Stimulated activated CD4-positive, alpha-beta T cell treated with anti-CD3 and anti-CD28 coated beads, TNF-alpha, amount 100 ng/mL, for 48 hours (primary cell): Measurements from ENCODE around the gene MYO9B.

Experiments used
- DNase-seq, 3 donors: peaks; one replicate each; pipeline ENCODE4 v3.0.0-alpha.2; 2020; ENCODE audit warnings: low read depth in 3 of 3

Gene MYO9B

DNA sequence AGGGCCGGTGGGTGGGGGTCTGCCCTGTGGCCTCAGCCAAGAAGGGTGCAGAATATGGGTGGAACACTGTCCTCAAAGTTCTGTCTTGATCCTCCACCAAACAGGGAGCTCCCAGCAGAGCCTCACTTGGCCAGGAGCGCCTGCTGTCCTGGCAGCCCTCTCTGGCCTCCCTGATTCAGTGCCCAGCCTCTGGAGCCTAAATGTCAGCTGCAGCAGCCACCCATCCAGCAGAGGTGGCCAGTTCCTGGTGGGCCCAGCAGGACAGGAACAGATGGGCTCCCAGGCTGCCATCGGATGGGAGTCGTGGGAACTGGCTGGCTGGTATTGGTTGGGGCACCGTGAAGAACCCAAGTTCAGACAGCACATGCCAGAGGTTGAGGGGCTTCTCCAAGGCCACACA lies 137.8 kb downstream of the MYO9B start:
- DNase-seq, result no peak

GRCh38 chr19:17214508-17215126 lies 139.0 kb downstream of the MYO9B start:
- no peak for DNase-seq

DNA sequence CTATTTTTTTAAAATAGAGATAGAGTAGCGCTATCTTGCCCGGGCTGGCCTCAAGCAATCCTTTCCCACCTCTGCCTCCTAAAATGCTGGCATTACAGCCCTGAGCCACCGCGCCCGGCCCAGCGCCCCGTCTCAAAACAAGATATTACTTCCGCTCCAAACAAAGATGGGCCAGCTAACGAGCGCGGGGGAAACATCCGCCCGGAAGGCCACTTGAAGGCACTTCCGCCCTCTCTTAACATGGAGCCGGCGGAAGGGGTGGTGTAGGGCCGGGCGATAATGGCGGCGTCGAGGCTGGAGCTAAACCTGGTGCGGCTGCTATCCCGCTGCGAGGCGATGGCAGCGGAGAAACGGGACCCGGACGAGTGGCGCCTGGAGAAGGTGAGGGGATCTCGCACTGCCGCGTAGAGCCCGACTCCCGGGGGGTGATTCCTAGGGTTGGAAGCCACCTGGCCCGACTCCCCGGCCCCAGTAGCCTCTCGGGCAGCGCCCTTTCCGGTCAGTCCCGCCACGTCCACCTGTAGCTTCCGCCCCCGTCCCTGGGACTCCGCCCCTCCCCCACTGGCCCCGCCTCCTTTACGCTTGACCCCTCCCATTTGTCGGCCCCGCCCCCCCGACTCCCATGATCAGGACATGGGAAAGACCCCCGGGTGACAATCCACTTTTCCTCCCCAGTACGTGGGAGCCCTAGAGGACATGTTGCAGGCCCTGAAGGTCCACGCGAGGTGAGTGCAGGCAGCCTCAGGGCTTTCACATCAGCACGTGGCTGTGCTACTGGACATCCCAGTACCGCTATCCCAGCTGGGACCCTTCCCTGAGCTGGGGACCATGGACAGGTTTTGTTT lies 139.8 kb downstream of the MYO9B start, which contains the start of gene USE1:
Gene USE1, plus strand, starts transcription at position 231 of the 845 bp plus-strand sequence. Its CDS starts 49 bp downstream, at position 280.
- peak; percentile 68 to 84 (median 82) for DNase-seq

DNA sequence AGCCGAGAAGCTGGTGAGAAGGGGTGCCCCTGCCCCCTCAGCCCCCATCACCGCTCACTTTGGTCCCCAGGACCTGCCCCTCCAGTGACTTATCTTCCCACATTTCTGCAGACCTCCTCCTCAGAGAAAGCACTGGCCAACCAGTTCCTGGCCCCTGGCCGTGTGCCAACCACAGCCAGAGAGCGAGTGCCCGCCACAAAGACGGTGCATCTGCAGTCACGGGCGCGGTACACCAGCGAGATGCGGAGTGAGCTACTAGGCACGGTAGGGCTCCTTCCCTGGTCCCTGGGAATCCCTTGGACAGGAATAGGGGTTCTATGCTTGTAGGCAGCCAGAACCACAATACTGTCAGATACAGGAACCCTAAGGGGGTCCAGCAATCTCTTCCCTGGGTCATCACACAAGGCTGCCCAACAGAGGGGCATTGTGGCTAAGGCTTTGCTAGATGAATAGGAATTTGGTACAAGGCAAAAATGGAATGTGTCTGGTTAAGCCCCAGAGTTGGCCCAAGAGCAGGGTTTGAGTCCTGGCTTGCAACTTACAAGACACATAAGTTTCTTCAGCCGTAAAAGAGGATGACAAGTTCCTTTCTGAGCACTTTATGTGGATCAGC lies 140.6 kb downstream of the MYO9B start:
- DNase-seq, result no peak

GRCh38 chr19:17219286-17219685 lies 143.7 kb downstream of the MYO9B start:
- no peak for DNase-seq

DNA sequence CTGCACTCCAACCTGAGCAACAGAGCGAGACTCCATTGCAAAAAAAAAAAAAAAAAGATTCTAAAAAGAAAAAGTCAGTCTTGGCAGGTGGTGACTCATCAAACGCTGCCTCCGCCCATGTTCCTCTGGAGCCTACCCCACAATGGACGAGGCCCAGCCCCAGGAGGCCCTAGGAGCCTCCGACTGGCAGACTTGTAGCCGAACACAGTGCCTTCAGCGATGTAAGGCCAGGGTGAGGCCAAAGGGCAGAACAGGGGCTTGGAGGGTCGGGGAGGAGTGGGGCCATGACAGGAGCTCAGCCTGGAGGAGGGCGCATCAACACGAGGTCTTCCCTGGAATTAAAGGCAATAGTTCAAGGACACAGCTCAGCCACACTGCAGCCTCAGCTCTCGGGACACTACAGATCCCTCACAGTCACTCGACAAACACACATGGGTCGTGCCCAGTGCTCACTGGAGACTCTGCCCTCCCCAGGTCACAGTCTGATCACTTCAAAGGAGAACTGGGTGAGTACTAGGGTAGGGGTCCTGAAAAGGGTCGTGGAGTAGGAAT lies 144.7 kb downstream of the MYO9B start:
- DNase-seq, result no peak

DNA sequence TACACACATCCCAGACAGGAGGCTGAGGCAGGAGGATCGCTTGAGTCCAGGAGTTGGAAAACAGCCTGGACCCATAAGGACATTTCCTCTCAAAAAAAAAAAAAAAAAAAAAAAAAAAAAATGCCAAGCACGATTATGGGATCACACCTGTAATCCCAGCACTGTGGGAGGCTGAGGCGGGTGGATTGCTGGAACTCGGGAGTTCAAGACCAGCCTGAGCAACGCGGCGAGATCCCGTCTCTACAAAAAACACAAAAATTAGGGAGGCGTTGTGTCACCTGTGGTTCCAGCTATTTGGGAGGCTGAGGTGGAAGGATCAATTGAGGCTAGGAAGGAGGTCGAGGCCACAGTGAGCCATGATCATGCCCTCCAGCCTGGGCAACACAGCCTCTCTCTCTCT lies 149.5 kb downstream of the MYO9B start:
- no peak for DNase-seq

DNA sequence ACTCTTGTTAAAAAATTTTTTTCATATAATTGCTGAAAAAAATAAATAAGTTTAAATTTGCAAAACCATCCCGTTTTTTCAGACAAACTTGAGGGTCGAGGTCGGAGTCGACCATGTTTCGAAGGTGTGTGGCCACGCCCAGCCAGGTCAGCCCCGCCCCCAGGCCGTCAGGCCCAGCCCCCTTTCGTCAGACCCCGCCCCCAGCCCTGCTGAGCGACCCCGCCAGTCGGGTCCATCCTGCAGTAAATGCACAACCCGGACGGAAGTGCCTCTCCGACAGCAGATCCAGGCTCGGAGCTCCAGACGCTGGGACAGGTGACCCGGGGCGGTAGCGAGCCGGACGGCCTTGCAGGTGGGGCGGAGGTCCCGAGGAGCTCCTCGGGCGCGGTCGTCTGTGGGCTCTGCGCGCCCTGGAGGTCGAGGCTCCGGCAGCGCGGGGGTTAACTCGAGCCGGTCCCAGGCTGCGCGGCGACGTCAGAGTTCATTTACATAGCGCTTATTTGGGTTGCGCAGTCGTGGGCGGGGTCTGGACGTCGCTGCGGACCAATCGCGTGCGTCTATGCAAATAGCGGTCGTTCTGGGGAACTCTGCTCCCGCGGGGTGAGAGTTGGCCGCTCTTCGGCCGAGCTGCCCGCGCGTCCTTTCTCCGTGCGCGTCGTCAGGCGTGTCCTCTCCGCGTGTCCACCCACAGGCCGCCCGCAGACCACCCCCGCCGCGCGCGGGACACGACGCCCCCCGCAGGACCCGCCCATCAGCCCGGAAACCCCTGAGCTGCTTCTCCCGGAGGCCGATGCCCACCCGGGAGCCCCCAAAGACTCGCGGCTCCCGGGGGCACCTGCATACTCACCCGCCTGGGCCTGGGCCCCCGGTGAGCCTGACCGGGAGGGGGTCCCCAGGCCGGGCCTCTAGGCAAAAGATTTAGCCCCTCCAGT lies 150.7 kb downstream of the MYO9B start, which contains the start of gene OCEL1:
Gene OCEL1, plus strand, starts transcription at position 225 of the 932 bp plus-strand sequence. Its CDS starts 22 bp downstream, at position 247.
- peak; percentile 95 to 98 (median 95) for DNase-seq

GRCh38 chr19:17227798-17228367 lies 152.3 kb downstream of the MYO9B start:
- no peak for DNase-seq

DNA sequence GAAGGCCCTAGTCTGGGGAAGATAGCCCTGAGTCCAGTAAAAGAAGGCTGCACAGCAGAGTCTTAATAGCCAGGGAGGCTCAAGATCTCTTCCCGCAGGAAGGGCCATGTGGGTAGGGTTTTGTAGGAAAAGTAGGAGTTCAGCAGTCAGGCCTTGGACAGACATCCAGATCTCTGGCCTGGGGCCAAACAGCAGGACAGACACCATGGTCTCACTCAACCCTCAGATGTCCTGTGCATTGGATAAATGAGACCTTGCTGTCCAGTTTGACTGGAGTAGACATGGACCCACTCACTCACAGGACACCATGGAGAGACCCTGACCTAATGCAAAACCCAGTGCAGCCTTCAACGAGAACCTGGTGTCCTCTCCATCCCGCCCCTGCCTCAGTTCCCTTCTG lies 154.3 kb downstream of the MYO9B start:
- no peak for DNase-seq

- no peak for DNase-seq
Observed at GRCh38 chr19:17232258-17232657, 156.7 kb downstream of the MYO9B start.

DNA sequence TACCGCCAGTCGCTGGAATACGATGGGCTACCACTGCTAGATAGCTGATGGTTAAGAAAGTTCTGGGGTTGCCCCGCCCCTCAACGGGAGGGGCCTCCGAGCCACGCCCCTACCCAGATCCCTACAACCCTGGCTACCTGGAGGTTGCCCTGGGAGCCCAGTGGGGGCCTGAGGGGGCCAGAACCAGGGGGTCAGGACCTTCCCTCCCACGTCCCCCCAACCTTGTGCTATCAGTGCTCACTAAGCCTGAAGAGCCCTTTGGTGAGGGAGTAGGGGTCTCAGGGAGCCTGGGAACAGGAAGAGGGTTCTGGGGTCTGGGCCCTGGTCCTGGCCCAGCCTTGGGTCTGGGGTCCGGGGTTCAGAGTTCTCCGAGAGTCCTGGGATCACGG lies 159.3 kb downstream of the MYO9B start:
- peak in 1 of 3 donors; percentile 61 for DNase-seq

DNA sequence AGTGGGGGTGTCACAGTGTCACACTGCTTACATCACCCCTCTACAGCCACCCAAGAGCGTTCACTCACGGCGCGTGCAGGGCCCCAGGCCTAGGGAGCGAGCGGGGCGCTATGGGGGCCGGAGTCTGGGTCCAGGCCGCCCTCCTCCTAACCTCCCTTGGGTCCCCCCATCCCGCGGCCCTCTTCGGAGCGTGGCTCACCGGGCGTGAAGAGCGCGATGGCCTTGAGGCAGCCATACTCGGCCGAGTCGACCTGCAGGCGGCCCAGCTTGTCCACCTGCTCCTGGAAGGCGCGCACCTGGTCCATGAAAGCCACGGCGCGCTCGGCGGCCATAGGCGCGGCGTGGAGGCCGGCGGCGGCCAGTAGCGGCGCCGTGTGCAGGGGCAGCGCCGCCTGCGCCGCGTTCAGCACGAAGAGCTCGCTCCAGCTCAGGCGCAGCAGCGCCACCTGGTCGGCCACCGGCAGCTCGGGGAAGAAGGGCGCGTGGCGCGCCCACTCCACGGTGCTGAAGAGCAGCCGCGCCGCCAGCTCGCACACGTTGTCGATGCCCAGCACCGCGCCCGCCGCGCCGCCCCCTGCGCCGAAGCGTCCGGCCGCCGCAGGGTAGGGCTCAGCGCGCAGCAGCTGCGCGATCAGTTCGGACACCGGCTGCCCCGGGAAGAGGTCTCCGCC lies 159.9 kb downstream of the MYO9B start:
- peak in 2 of 3 donors; percentile 43 to 55 for DNase-seq

DNA sequence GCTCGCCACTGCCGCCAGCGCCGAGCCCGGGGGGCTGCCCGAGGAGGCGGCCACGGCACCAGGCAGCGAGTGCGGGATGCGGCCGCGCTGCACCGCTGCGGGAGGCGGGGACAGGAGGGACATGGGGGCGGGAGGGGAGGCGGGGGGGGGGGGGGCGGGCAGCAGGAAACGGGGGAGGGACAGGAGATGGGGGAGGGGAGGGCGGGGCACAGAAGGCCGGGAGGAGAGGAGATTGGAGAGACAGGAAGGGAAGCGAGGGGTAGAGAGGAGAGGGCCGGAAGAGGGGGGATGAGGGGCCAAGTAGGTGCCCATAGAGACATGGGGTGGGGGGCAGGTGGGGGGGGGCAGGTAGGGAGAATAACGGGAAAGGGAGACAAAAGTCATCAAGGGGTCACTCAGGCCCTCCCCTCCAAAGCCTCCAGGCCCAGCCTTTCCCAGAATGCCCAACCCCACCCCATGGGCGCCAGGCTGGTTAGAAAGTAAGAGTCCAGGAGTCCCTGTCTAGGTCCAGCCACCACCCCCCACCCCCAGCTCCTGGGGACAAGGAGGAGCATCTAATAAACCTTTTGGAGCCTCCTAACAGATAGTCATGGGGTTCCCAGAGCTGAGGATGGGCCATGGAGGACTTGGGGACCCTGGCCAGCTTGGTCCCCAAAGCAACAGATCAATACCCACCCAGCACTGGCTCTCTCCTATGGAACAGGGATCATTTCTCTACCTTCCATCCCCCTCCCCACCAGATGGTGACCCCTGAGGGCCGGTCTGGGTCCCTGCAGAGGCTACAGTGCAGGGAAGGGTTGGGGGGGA lies 160.6 kb downstream of the MYO9B start:
- DNase-seq, result no peak

GRCh38 chr19:17236811-17237543 lies 161.4 kb downstream of the MYO9B start:
- no peak for DNase-seq

GRCh38 chr19:17237747-17238706 lies 162.4 kb downstream of the MYO9B start:
- no peak for DNase-seq

GRCh38 chr19:17240062-17240752 lies 164.6 kb downstream of the MYO9B start:
- DNase-seq, result no peak
